Rectal smooth muscle tissue (tissue), 1 donor: ENCODE measurements around the gene ANKS4B.

Experiments used
- H3K27ac ChIP-seq: one replicate; pipeline ENCODE4 v1.7.0; 2013; ENCODE audit warnings: low read depth, low read length, inconsistent platforms
- H3K27me3 ChIP-seq: one replicate; pipeline ENCODE4 v1.7.0; 2013; ENCODE audit warnings: low read length; ENCODE audit not compliant: control insufficient read depth, insufficient read depth
- H3K36me3 ChIP-seq: one replicate; pipeline ENCODE4 v1.7.0; 2013; ENCODE audit warnings: low read length; ENCODE audit not compliant: control insufficient read depth, insufficient read depth
- H3K4me1 ChIP-seq: one replicate; pipeline ENCODE4 v1.7.0; 2013; ENCODE audit warnings: low read length; ENCODE audit not compliant: control insufficient read depth, insufficient read depth
- H3K4me3 ChIP-seq: one replicate; pipeline ENCODE4 v1.7.0; 2013; ENCODE audit warnings: low read length
- H3K9ac ChIP-seq: one replicate; pipeline ENCODE4 v1.7.0; 2013; ENCODE audit warnings: low read length

Gene ANKS4B

DNA sequence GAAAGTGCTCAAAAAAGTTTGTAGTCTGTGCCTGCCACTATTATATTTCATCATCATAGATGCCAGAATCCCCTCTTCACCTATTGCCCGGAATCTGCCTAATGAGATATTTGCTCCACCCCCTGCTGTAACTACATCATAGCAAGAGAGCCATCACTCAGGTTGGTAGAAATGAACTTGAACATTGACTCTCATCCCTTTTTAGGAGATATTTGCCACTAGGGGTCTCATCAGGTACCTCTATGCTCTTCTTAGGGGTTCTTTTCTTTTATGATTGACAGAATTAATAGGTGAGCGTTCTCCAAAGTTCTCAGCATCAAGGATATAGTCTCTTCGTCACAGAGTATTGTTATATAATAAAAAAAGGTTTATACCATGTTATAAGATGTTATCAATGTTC is 20.0 kb downstream of the ANKS4B start:
- H3K4me3 ChIP-seq: no peak overlapping the region
- H3K27ac ChIP-seq: no peak overlapping the region
- H3K9ac ChIP-seq: no peak overlapping the region
- no peaks in the 10 kb centered on the region for H3K27me3 ChIP-seq
- no peaks in the 10 kb centered on the region for H3K36me3 ChIP-seq
- H3K4me1 ChIP-seq: no peaks in the 10 kb centered on the region

DNA sequence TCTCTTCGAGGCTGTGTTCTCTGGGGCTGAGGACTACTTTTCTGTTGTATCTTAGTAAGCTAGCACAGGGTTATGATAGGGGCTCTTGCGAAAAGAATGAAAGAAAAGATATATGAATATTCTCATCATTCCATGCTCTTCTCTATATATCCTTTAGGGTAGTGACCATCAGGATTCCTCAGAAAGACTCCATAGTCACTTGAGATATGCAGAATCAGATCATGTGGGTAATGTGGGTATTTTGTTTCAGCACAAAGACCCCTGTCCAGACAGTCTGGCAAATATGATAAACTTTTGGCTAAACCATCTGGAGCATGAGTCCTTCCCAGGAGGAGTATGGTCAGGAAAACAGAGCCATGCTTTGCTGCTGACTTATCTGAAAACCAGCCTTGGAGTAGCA is 23.1 kb downstream of the ANKS4B start:
- Histone ChIP-seq H3K27me3 (no peaks in the 10 kb centered on the region), H3K36me3 (no peaks in the 10 kb centered on the region), H3K9ac (no peak overlapping the region), H3K27ac (no peak overlapping the region), H3K4me3 (no peak overlapping the region), H3K4me1 (no peaks in the 10 kb centered on the region)

DNA sequence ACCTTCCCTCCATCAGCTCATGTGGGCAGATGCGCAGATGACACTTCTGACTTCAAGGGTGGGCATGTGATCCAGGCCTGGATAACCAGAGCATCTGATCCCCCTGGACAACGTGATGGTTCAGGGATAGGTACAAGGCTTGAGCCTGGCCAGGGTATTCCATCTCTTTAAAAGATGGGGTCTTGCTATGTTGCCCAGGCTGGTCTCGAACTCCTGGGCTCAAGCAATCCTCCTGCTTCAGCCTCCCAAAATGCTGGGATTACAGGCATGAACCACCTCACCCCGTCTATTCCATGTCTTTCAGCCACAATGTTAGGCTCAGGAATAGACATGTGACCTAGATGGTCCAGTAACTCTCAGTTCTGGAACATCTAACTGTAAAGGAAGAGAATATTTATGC is 23.8 kb downstream of the ANKS4B start:
- H3K9ac ChIP-seq: no peak overlapping the region
- no peak overlapping the region for H3K4me3 ChIP-seq
- H3K4me1 ChIP-seq: no peaks in the 10 kb centered on the region
- no peaks in the 10 kb centered on the region for H3K36me3 ChIP-seq
- H3K27me3 ChIP-seq: no peaks in the 10 kb centered on the region
- H3K27ac ChIP-seq: no peak overlapping the region

DNA sequence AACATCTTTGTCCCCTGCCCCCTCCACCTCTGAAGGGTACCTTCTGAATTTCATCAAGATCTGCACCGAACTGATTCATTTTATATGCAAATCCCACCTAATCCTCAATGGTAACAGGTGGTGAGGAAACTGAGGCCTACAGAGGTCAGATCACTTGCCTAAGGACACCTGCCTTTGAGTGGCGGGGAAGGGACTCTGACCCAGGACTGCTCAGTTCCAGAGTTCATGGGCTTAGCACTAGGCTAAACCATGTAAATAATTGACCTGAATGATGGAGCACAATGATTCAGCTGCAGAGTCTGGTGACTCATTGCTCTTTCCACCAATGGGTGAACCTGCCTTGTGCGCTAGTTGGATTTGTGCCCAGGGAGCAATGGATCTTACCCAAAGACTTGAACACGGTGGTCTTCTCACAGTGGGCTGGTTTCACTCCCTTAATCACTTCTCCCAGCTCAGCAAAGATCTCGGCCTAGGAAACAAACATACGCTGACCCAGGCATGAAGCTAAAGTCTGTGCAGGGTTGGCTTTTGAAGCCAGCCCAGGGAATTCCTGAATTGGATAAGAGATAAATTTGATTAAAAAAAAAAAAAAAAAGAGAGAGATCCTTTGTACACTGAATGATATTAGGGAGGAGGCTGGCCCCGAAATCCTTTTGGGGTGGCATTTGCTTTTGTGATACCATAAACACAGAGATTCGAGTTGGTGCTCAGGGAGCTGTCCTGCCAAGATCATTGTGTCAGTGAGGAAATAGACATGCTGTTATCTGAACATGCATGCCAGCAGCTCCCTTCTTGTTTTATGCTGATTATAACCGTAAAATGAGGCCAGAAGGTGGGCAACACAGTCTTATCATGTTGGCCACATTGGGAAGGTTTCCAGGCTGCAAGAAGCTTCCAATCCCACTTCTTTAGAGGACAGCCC is 27.6 kb downstream of the ANKS4B start:
- Histone ChIP-seq H3K4me1 (peaks cover 2% of the 10 kb centered on the region), H3K36me3 (no peaks in the 10 kb centered on the region), H3K27me3 (no peaks in the 10 kb centered on the region), H3K27ac (no peak overlapping the region), H3K4me3 (no peak overlapping the region), H3K9ac (no peak overlapping the region)

DNA sequence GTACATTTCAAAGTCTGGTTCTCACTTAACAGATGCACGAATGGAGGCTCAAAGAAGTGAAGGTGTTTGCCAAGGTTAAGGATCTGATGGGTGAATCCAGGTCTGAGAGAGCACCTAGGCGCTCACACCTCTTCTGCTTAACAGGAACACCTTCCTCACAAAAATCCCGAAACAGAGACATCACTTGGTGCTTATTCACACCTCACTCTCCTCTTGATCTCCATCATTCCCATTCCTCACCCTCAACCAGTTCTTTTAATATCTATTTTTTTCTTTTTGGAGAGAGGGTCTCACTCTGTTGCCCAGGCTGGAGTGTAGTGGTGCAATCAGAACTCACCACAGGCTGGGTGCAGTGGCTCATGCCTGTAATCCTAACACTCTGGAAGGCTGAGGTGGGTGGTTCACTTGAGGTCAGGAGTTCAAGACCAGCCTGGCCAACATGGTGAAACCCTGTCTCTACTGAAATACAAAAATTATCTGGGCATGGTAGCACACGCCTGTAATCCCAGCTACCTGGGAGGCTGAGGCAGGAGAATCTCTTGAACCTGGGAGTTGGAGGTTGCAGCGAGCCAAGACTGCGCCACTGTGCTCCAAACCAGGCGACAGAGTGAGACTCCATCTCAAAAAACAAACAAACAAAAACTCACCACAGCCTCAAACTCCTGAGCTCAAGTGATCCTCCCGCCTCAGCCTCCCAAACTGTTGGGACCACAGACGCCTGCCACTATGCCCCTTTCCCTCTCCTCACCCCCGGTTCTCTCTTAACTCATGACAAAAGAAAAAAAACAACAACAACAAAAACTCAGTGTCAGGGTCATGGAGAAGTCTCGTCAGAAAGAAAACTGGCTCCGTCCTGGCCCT is 29.5 kb downstream of the ANKS4B start:
- Histone ChIP-seq H3K27me3 (no peaks in the 10 kb centered on the region), H3K27ac (peak overlapping the region; percentile 59), H3K4me3 (no peak overlapping the region), H3K36me3 (no peaks in the 10 kb centered on the region), H3K9ac (no peak overlapping the region), H3K4me1 (peaks cover 2% of the 10 kb centered on the region)

DNA sequence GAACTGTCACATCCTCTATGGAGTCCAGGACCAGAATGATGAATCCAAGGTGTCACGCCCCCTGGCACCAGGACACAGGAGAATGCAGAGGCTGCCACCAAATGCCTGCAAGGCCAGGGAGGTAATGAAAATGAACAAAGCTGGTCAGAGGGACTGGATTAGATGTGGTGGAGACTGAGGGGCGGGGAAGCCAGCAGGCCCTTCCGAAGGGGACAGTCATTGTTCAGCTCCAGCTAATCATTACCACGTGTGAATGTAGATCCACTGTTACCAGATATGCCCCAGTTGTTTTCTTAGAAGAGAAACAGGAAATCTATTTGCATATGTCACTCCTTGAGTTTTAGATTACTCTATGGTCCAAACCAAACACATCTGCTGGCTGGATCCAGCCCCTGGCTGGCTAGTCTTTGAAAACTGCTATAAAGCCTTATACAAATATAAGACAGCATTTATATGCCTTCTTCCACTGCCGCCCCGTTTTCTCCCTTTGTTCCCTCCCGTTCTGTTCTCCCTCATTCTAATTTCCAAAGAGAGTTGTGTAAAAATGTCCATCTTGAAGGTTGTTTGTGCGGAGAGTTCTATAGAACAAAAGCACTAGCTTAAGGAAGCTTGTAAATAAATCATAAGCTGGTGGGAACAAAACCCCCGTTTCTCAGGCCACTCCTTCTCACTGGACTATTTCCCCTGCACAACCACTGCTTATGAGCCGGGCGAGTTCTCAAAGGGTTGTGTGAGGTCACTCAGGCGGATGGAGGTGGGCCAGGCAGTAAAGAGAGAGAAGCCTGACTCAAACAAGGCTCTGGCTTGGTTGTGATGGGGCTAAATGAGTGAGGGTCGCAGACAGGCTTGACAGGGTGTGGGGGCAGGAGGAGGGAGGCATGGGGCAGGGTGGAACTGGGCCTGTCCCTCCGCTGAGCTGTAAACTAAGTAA is 30.4 kb downstream of the ANKS4B start:
- Histone ChIP-seq H3K9ac (no peak overlapping the region), H3K4me1 (peaks cover 2% of the 10 kb centered on the region), H3K27ac (peak overlapping the region; percentile 59), H3K4me3 (no peak overlapping the region), H3K36me3 (no peaks in the 10 kb centered on the region), H3K27me3 (no peaks in the 10 kb centered on the region)

DNA sequence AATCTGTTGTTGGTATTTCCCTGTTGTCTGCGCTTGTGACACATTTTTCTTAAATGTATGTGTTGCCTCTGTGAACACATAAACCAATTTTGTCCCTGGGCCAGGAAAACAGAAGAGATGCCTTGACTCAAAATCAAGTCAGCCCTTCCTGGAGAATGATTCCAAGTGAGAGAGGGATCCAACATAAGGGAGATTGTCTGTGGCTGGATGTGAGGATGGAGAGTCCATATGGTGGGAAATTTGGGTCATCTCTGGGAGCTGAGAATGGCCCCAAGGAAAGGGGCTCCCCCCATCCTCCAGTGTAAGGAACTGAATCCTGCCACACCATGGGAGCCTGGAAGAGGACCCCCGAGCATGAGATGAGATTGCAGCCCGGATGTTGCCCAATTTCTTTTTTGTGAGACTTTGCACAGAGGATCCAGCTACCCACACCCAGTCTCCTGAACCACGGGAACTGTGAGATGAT is 31.1 kb downstream of the ANKS4B start:
- Histone ChIP-seq H3K27ac (peak overlapping the region; percentile 59), H3K9ac (no peak overlapping the region), H3K4me1 (peaks cover 2% of the 10 kb centered on the region), H3K27me3 (no peaks in the 10 kb centered on the region), H3K4me3 (no peak overlapping the region), H3K36me3 (no peaks in the 10 kb centered on the region)

DNA sequence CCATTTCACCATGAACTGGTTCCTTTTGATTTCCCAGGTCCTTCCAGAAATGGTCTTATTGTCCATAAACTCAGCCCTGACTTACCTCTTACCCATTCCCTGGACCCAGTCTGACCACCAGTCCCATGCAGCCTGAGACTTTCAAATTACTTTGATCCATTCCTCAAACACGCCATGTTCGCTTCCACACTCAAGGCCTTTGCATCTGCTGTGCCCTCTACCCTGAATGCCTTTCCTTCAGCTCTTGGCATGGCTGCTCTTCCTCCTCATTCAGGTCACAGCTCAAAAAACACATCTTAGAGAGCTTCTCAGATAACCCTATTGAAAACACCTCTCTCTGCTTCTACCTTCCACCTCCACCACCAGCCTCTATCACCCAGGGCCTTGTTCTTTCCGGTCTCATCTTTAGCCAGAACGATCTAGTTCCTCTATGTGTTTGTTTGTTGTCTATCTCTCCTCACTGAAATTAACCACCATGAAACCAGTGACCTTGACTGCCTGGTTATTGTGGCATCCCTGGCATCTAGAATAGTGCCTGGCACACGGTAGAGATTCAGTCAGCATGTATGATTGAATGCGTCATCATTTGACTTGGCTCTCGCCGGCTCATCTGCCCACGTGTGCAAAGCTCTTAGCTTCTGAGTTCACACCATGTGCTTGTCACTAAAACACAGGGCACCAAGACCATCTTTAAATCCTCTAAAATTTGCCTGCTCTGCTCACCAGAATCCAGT is 31.8 kb downstream of the ANKS4B start:
- no peak overlapping the region for H3K9ac ChIP-seq
- peaks cover 2% of the 10 kb centered on the region for H3K4me1 ChIP-seq
- no peak overlapping the region for H3K4me3 ChIP-seq

DNA sequence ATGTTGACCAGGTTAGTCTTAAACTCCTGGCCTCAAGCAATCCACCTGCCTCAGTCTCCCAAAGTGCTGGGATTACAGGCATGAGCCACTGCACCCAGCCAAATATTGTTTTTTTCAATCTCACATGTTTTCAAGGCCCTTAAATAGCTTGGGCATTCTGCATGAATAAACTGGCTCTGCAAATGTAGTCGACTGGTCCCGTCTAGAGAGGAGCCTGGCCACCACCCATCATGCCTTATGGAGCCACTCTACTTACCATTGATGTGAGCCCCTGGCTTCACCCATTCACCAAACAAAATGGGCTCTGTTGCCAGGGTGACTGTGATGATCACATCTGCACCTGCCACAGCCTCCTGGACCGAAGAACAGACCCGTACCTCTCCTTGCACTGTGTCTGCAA is 33.8 kb downstream of the ANKS4B start:
- H3K4me3 ChIP-seq: no peak overlapping the region
- no peaks in the 10 kb centered on the region for H3K27me3 ChIP-seq
- no peaks in the 10 kb centered on the region for H3K36me3 ChIP-seq
- H3K4me1 ChIP-seq: peaks cover 2% of the 10 kb centered on the region
- no peak overlapping the region for H3K27ac ChIP-seq
- H3K9ac ChIP-seq: no peak overlapping the region

More for the DNA sequence above, 31.8 kb downstream of the ANKS4B start:
- Histone ChIP-seq H3K27me3 (no peaks in the 10 kb centered on the region), H3K36me3 (no peaks in the 10 kb centered on the region), H3K27ac (no peak overlapping the region)

DNA sequence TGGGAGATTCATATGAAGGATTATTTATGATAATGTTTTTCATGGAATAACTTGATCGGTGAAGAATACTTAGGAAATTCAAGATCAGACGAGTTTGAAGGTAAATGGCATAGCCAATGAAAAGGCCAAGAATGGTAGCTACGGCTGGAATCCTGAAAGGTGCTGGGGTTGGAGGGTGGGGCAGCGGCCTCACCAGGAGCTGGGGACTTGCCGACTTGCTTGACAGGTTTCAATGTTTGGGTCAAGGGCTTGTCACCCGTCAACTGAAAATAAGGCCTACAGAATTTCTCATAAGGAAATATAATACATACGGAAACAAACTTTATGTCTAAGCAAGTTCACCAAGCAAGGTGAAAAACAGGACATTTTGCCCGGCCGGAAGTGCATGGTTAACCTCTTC is 34.7 kb downstream of the ANKS4B start:
- no peaks in the 10 kb centered on the region for H3K27me3 ChIP-seq
- H3K36me3 ChIP-seq: no peaks in the 10 kb centered on the region
- no peak overlapping the region for H3K4me3 ChIP-seq
- peaks cover 2% of the 10 kb centered on the region for H3K4me1 ChIP-seq
- H3K9ac ChIP-seq: no peak overlapping the region
- H3K27ac ChIP-seq: no peak overlapping the region

DNA sequence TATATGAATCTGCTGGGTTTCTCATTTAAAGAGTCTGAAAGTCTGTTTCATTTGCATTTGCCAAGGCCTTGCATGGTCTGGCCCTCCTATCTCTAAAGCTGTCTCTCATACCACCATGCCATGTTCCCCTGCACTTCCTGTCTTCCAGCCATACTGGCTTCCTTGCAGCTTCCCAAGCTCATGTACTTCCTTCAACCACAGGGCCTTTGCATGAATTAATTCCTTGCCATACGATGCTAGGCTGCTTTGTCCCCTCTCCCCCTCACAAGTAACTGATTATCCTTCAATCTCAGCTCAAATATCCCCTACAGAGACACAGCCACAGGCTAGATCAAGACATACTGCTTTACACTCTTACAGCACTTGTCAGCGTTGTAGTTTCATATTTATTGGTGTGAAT is 38.8 kb downstream of the ANKS4B start:
- Histone ChIP-seq H3K36me3 (no peaks in the 10 kb centered on the region), H3K27ac (no peak overlapping the region), H3K9ac (no peak overlapping the region), H3K4me3 (no peak overlapping the region), H3K27me3 (no peaks in the 10 kb centered on the region), H3K4me1 (no peaks in the 10 kb centered on the region)
